ENCODE measurements around the gene PAM16.

DNA sequence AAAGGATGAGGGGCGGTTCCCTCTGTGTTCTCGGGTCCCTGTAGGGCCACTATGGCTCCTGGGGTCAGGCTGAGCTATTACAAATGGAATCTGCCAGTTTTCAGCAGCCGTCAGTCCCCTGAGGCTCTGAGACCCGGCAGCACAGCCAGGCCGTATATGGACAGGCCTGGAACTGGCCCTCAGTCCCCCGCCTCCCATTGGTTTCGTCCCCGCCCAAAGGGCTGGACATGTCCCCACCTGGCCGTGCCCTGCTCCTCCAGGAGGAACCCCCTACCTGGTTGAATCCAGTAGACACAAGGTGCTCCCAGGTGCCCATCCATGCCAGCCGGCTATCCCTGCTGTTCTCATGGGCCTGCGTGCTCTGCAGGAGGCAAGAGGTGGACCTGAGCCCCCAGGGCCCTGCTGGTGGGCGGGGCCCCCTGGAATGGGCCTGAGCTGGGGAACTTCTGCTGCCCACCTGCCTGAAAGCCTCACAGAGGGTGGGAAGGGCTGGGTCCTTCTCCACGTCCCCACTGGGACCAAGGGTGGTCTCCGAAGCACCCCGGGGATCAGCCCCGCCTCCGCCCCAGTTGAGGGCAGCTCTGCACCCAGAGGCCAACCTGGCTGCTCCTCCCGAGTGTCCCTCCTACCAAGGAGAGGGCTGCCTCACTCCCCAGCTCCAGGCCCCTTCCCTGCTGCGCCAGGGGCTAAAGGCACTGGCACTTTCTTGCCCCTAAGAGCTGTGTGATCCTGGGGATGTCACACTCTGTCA is 37.3 kb upstream of the PAM16 start:
- TF ChIP-seq, protein P1, sequence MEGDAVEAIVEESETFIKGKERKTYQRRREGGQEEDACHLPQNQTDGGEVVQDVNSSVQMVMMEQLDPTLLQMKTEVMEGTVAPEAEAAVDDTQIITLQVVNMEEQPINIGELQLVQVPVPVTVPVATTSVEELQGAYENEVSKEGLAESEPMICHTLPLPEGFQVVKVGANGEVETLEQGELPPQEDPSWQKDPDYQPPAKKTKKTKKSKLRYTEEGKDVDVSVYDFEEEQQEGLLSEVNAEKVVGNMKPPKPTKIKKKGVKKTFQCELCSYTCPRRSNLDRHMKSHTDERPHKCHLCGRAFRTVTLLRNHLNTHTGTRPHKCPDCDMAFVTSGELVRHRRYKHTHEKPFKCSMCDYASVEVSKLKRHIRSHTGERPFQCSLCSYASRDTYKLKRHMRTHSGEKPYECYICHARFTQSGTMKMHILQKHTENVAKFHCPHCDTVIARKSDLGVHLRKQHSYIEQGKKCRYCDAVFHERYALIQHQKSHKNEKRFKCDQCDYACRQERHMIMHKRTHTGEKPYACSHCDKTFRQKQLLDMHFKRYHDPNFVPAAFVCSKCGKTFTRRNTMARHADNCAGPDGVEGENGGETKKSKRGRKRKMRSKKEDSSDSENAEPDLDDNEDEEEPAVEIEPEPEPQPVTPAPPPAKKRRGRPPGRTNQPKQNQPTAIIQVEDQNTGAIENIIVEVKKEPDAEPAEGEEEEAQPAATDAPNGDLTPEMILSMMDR (IDR thresholded peaks at IDR 0.05) = no peak
- no peak for TF ChIP-seq SIN3A (IDR thresholded peaks at IDR 0.05; ENCODE audit: borderline replicate concordance, insufficient read depth, low read depth, low read length)
- TF ChIP-seq POLR2AphosphoS5 (IDR thresholded peaks at IDR 0.05; ENCODE audit: low read depth, low read length) = no peak
- TF ChIP-seq, protein P2, sequence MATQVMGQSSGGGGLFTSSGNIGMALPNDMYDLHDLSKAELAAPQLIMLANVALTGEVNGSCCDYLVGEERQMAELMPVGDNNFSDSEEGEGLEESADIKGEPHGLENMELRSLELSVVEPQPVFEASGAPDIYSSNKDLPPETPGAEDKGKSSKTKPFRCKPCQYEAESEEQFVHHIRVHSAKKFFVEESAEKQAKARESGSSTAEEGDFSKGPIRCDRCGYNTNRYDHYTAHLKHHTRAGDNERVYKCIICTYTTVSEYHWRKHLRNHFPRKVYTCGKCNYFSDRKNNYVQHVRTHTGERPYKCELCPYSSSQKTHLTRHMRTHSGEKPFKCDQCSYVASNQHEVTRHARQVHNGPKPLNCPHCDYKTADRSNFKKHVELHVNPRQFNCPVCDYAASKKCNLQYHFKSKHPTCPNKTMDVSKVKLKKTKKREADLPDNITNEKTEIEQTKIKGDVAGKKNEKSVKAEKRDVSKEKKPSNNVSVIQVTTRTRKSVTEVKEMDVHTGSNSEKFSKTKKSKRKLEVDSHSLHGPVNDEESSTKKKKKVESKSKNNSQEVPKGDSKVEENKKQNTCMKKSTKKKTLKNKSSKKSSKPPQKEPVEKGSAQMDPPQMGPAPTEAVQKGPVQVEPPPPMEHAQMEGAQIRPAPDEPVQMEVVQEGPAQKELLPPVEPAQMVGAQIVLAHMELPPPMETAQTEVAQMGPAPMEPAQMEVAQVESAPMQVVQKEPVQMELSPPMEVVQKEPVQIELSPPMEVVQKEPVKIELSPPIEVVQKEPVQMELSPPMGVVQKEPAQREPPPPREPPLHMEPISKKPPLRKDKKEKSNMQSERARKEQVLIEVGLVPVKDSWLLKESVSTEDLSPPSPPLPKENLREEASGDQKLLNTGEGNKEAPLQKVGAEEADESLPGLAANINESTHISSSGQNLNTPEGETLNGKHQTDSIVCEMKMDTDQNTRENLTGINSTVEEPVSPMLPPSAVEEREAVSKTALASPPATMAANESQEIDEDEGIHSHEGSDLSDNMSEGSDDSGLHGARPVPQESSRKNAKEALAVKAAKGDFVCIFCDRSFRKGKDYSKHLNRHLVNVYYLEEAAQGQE (IDR thresholded peaks at IDR 0.05; ENCODE audit: insufficient read depth in 1 of 2, low read depth in 2 of 2, low read length in 1 of 2) = no peak

Data from Panc1 (cell line).